CD14-positive monocyte (primary cell): Measurements from ENCODE around the gene DMPK. TPM values are rescaled to one million over a fixed set of nuclear protein-coding genes. Genes with fewer than 3 reads are reported as not detected.

Experiments used
- DNase-seq, 3 donors: peaks; one replicate each; pipeline ENCODE4 v3.0.0-alpha.2; 2011 to 2022
- H2AFZ ChIP-seq: 2 replicates; pipeline ENCODE4 v1.6.0; 2012; ENCODE audit warnings: mild to moderate bottlenecking, low read depth, low read length, inconsistent platforms; ENCODE audit not compliant: insufficient read depth, poor library complexity, severe bottlenecking
- H3K27ac ChIP-seq, 2 donors: 1 replicate in 1 of 2; 2 replicates in 1 of 2; pipeline ENCODE4 v1.5.1; 2012 to 2013; ENCODE audit warnings: low read length in 2 of 2, control low read depth in 1 of 2, inconsistent platforms in 1 of 2, low read depth in 1 of 2, mild to moderate bottlenecking in 1 of 2
- H3K27me3 ChIP-seq, 2 donors: one replicate each; pipeline versions ENCODE4 v1.6.0 to v1.6.1; 2011 to 2013; ENCODE audit warnings: low read length in 2 of 2; ENCODE audit not compliant: control insufficient read depth in 2 of 2, insufficient read depth in 2 of 2
- H3K36me3 ChIP-seq, 2 donors: replicated peaks in 1 of 2; 1 replicate in 1 of 2; 2 replicates in 1 of 2; pipeline versions ENCODE4 v1.5.1 to v1.6.1; 2012 to 2013; ENCODE audit warnings: low read length in 2 of 2, control low read depth in 1 of 2, inconsistent platforms in 1 of 2, mild to moderate bottlenecking in 1 of 2; ENCODE audit not compliant: insufficient read depth in 2 of 2, control insufficient read depth in 1 of 2
- H3K4me1 ChIP-seq, 2 donors: 1 replicate in 1 of 2; 2 replicates in 1 of 2; pipeline versions ENCODE4 v1.5.1 to v1.6.1; 2012 to 2013; ENCODE audit warnings: low read length in 2 of 2, control low read depth in 1 of 2, inconsistent platforms in 1 of 2, mild to moderate bottlenecking in 1 of 2, moderate library complexity in 1 of 2; ENCODE audit not compliant: insufficient read depth in 2 of 2, control insufficient read depth in 1 of 2
- H3K4me2 ChIP-seq: replicated peaks from 2 replicates; pipeline ENCODE3; 2012; ENCODE audit warnings: low read length, moderate library complexity, mild to moderate bottlenecking; ENCODE audit not compliant: poor library complexity, severe bottlenecking; ENCODE audit errors: extremely low read depth
- H3K4me3 ChIP-seq, 3 experiments: fragments of 200-600 bp in 1 of 3; sonication (generic) in 1 of 3; replicated peaks in 1 of 3; 1 replicate in 2 of 3; 2 replicates in 1 of 3; pipeline ENCODE4 v1.5.1; 2011 to 2013; ENCODE audit warnings: low read length in 3 of 3, mild to moderate bottlenecking in 3 of 3, control low read depth in 2 of 3, low read depth in 2 of 3, inconsistent platforms in 1 of 3, moderate library complexity in 1 of 3
- H3K79me2 ChIP-seq: 2 replicates; pipeline ENCODE4 v1.6.0; 2012; ENCODE audit warnings: mild to moderate bottlenecking, control low read depth, inconsistent platforms, low read length, moderate library complexity; ENCODE audit not compliant: insufficient read depth
- H3K9ac ChIP-seq: 2 replicates; pipeline ENCODE4 v1.6.0; 2017; ENCODE audit warnings: low read length, mild to moderate bottlenecking; ENCODE audit not compliant: insufficient read depth, poor library complexity, severe bottlenecking
- H3K9me3 ChIP-seq, 2 donors: replicated peaks in 1 of 2; 1 replicate in 1 of 2; 2 replicates in 1 of 2; pipeline versions ENCODE4 v1.5.1 to v1.6.1; 2012 to 2013; ENCODE audit warnings: low read length in 2 of 2, control low read depth in 1 of 2; ENCODE audit not compliant: control insufficient read depth in 1 of 2, insufficient read depth in 1 of 2
- H4K20me1 ChIP-seq: 2 replicates; pipeline ENCODE4 v1.6.0; 2012; ENCODE audit warnings: mild to moderate bottlenecking, low read length, control low read depth, moderate library complexity; ENCODE audit not compliant: insufficient read depth
- H3K27ac Mint-ChIP-seq, 7 donors: one replicate each; pipeline ENCODE4 v1.8.0; 2020; ENCODE audit warnings: mild to moderate bottlenecking in 7 of 7, mixed read lengths in 7 of 7, moderate library complexity in 6 of 7, inconsistent platforms in 2 of 7
- H3K27me3 Mint-ChIP-seq, 3 donors: one replicate each; pipeline ENCODE4 v1.8.0; 2021 to 2022; ENCODE audit warnings: low read depth in 3 of 3, mild to moderate bottlenecking in 3 of 3, mixed read lengths in 3 of 3, moderate library complexity in 3 of 3, inconsistent platforms in 1 of 3
- H3K36me3 Mint-ChIP-seq, 2 donors: one replicate each; pipeline ENCODE4 v1.8.0; 2020; ENCODE audit warnings: mixed read lengths in 2 of 2, inconsistent platforms in 1 of 2, mild to moderate bottlenecking in 1 of 2
- H3K4me1 Mint-ChIP-seq: one replicate; pipeline ENCODE4 v1.8.0; 2020; ENCODE audit warnings: mild to moderate bottlenecking, mixed read lengths
- H3K4me3 Mint-ChIP-seq, 2 donors: one replicate each; pipeline ENCODE4 v1.8.0; 2020; ENCODE audit warnings: mild to moderate bottlenecking in 2 of 2, mixed read lengths in 2 of 2, moderate library complexity in 1 of 2
- H3K9me3 Mint-ChIP-seq, 7 donors: one replicate each; pipeline ENCODE4 v1.8.0; 2020 to 2022; ENCODE audit warnings: mixed read lengths in 7 of 7, mild to moderate bottlenecking in 6 of 7, moderate library complexity in 6 of 7, inconsistent platforms in 2 of 7
- WGBS: methylation state at CpG from one replicate; pipeline ENCODE4 v1.1.5; 2013; ENCODE audit warnings: missing lambda C conversion rate; ENCODE audit not compliant: insufficient coverage; 5-methylcytosine and 5-hydroxymethylcytosine counted together
- intact Hi-C, 2 donors: fragments of 100-400 bp; cut with micrococcal nuclease; formaldehyde crosslinking; loops; one replicate each; pipeline versions ENCODE4 v1.15.0 to v1.15.1; 2023
- polyA plus RNA-seq, 3 donors: library from polyadenylated mRNA; depleted of rRNA in 1 of 3; unstranded in 2 of 3; stranded (reverse) in 1 of 3; fragments of 300-500 nt in 2 of 3; fragments of >200 nt in 1 of 3; fragmentation: Illumina TruSeq in 2 of 3; gene quantifications; 1 replicate in 2 of 3; 2 replicates in 1 of 3; pipeline ENCODE4 v1.2.3, GENCODE V29; 2012 to 2021
- TF ChIP-seq, protein P1 (sequence below): fragments of 200-600 bp; IDR thresholded peaks from one replicate; pipeline ENCODE4 v1.8.0; 2022; ENCODE audit warnings: antibody characterized with exemption, mild to moderate bottlenecking

The DMPK gene
- polyA plus RNA-seq, 3 donors, result 0.17 to 3.8 TPM; not detected in 1

DNA sequence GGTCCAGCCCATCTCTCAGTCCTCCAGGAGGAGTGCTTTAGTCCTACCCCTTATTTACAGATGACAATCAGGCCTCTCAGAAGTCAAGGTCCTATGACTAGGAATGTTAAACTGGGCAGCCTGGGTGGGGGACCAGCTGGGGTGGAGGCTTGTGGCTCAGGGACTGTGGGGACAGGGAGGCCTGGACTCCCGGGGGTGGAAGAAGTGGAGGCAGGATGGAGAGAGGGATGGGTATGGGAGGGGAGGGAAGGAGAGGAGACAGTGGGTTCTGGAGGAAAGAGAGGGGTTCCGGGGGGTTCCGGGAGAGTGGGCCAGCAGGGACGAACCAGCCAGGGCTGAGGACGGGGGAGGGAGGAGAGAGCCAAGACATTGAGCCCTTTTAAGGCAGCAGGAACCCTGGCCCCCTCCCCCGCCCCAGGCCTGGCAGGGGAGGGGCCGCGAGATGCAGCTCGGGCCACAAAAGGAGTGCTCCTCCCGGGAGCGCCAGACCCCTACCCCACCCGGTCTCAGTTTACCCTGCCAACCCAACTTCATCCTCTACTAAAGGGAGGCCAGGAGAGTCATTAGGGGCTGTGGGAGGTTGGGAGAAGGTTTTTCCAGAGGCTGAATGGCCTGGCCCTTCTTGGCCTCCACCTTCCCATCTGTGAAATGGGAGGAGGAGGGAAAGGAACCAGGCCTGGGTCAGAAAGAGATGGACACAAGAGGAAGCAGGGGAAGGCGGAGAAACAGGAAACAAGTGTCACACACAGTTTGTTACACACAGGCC is 1.7 kb downstream of the DMPK start:
- H3K9me3 Mint-ChIP-seq, result peaks cover 0 to 40% (median 21%) of the 10 kb centered on the region in 7 donors
- intact Hi-C loops, result no loop called here
- peaks cover 52 to 94% of the 10 kb centered on the region in 2 donors for H3K27me3 ChIP-seq

DNA sequence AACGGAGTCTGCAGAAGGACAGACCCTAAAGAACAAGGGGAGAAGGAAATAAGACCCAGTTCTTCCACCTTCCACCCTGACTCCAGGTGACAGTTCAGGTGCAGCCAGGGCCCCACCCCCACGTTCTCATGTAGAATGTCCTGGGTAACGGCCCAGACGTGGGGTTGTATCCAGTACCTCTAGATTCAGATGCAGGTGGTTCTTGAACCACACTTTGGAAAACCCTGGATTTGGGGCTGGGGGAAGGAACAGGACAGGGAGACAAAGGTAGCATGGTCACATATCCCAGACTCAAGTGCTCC is 2.2 kb downstream of the DMPK start:
- peaks cover 49 to 93% of the 10 kb centered on the region in 2 donors for H3K27me3 ChIP-seq
- H3K27ac ChIP-seq, result no peak overlapping the region
- peaks cover 13 to 24% of the 10 kb centered on the region in 2 donors for H3K9me3 ChIP-seq
- H3K36me3 ChIP-seq, result no peaks in the 10 kb centered on the region
- H4K20me1 ChIP-seq, result peaks cover 86% of the 10 kb centered on the region
- Mint-ChIP-seq H3K27me3 (peaks cover 84 to 100% (median 88%) of the 10 kb centered on the region in 3 donors), H3K4me3 (peak overlapping the region in 1 of 2 donors; percentile 94), H3K9me3 (peaks cover 0 to 40% (median 21%) of the 10 kb centered on the region in 7 donors), H3K4me1 (peaks cover 18% of the 10 kb centered on the region), H3K27ac (no peak overlapping the region), H3K36me3 (peaks cover 7 to 18% of the 10 kb centered on the region in 2 donors)
- no peak overlapping the region for H2AFZ ChIP-seq
- H3K4me2 ChIP-seq, result no peak overlapping the region
- H3K9ac ChIP-seq, result no peak overlapping the region
- TF ChIP-seq, protein P1, sequence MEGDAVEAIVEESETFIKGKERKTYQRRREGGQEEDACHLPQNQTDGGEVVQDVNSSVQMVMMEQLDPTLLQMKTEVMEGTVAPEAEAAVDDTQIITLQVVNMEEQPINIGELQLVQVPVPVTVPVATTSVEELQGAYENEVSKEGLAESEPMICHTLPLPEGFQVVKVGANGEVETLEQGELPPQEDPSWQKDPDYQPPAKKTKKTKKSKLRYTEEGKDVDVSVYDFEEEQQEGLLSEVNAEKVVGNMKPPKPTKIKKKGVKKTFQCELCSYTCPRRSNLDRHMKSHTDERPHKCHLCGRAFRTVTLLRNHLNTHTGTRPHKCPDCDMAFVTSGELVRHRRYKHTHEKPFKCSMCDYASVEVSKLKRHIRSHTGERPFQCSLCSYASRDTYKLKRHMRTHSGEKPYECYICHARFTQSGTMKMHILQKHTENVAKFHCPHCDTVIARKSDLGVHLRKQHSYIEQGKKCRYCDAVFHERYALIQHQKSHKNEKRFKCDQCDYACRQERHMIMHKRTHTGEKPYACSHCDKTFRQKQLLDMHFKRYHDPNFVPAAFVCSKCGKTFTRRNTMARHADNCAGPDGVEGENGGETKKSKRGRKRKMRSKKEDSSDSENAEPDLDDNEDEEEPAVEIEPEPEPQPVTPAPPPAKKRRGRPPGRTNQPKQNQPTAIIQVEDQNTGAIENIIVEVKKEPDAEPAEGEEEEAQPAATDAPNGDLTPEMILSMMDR, result no peak
- intact Hi-C loops, result no loop called here
- DNase-seq, result no peak
- H3K4me3 ChIP-seq, result no peak overlapping the region
- peaks cover 11 to 21% of the 10 kb centered on the region in 2 donors for H3K4me1 ChIP-seq
- WGBS, result 42% methylated on average over 2 of the region's 4 CpGs
- H3K79me2 ChIP-seq, result no peaks in the 10 kb centered on the region

More for the DNA sequence above, 1.7 kb downstream of the DMPK start:
- no peak overlapping the region for H3K9ac ChIP-seq
- no peak overlapping the region for H3K4me2 ChIP-seq
- 44% methylated on average over 4 of the region's 13 CpGs for WGBS
- H3K36me3 ChIP-seq, result no peaks in the 10 kb centered on the region
- Mint-ChIP-seq H3K27ac (no peak overlapping the region), H3K4me1 (peaks cover 18% of the 10 kb centered on the region), H3K27me3 (peaks cover 89 to 100% (median 93%) of the 10 kb centered on the region in 3 donors), H3K4me3 (peak overlapping the region in 1 of 2 donors; percentile 94), H3K36me3 (peaks cover 7 to 18% of the 10 kb centered on the region in 2 donors)
- H3K79me2 ChIP-seq, result no peaks in the 10 kb centered on the region
- peaks cover 92% of the 10 kb centered on the region for H4K20me1 ChIP-seq
- TF ChIP-seq, protein P1, result no peak
- peaks cover 16 to 24% of the 10 kb centered on the region in 2 donors for H3K9me3 ChIP-seq
- peaks cover 11 to 21% of the 10 kb centered on the region in 2 donors for H3K4me1 ChIP-seq
- H2AFZ ChIP-seq, result no peak overlapping the region
- H3K4me3 ChIP-seq, result no peak overlapping the region
- peak in 1 of 3 donors; percentile 17 for DNase-seq
- no peak overlapping the region for H3K27ac ChIP-seq
